Spinal cord (tissue), 10 donors: ENCODE data around the gene FAM131C. TPM values are rescaled to one million over a fixed set of nuclear protein-coding genes. Genes with fewer than 3 reads are reported as not detected.
A peak's percentile ranks its signal among the peaks of the same experiment; 100 is the strongest.

ENCODE experiments used
- DNase-seq, 6 donors: peaks; one replicate each; pipeline versions ENCODE4 v3.0.0 to v3.0.0-alpha.2; 2013 to 2015; ENCODE audit warnings: low spot score in 6 of 6, low read depth in 4 of 6
- H3K27ac ChIP-seq: one replicate; pipeline ENCODE4 v1.5.1; 2013; ENCODE audit warnings: low read depth, low read length, control low read depth
- H3K27me3 ChIP-seq: one replicate; pipeline ENCODE4 v1.6.1; 2013; ENCODE audit warnings: low read length; ENCODE audit not compliant: control insufficient read depth, insufficient read depth
- H3K36me3 ChIP-seq: one replicate; pipeline ENCODE4 v1.6.1; 2013; ENCODE audit warnings: low read length; ENCODE audit not compliant: control insufficient read depth, insufficient read depth
- H3K4me1 ChIP-seq: one replicate; pipeline ENCODE4 v1.6.1; 2013; ENCODE audit warnings: low read length; ENCODE audit not compliant: control insufficient read depth, insufficient read depth
- H3K4me3 ChIP-seq: one replicate; pipeline ENCODE4 v1.5.1; 2013; ENCODE audit warnings: low read depth, low read length, control low read depth
- H3K9me3 ChIP-seq: one replicate; pipeline ENCODE4 v1.6.1; 2013; ENCODE audit warnings: low read length; ENCODE audit not compliant: control insufficient read depth, insufficient read depth
- WGBS: methylation state at CpG from one replicate; pipeline ENCODE4 v1.1.5; 2013; ENCODE audit warnings: missing lambda C conversion rate; ENCODE audit not compliant: insufficient coverage; 5-methylcytosine and 5-hydroxymethylcytosine counted together
- polyA plus RNA-seq, 2 donors: library from polyadenylated mRNA; unstranded; fragments of 120-200 nt; gene quantifications; one replicate each; pipeline ENCODE4 v1.2.1, GENCODE V29; 2013; ENCODE audit not compliant: insufficient read length in 2 of 2
- total RNA-seq, 2 donors: library from RNA; depleted of rRNA in 1 of 2; stranded (reverse); fragments of 120-200 nt in 1 of 2; fragments of >200 nt in 1 of 2; gene quantifications; one replicate each; pipeline versions ENCODE4 v1.2.3 to v1.2.4, GENCODE V29; 2013 to 2014
- donor health status: healthy.

The FAM131C gene
- total and polyA plus RNA-seq, 4 donors: 1.9 to 26.4 (median 12.6) TPM

GRCh38 chr1:16092097-16092922 is 18.9 kb upstream of the FAM131C start:
- 72% methylated on average over 13 of the region's 18 CpGs for WGBS
- Histone ChIP-seq H3K27me3 (no peaks in the 10 kb centered on the region), H3K4me3 (no peak overlapping the region), H3K27ac (no peak overlapping the region), H3K36me3 (no peaks in the 10 kb centered on the region), H3K4me1 (peaks cover 6% of the 10 kb centered on the region), H3K9me3 (no peaks in the 10 kb centered on the region)
- no peak for DNase-seq

- WGBS: 91% methylated on average over 2 of the region's 8 CpGs
- H3K9me3 ChIP-seq: no peaks in the 10 kb centered on the region
- H3K27ac ChIP-seq: no peak overlapping the region
- peaks cover 6% of the 10 kb centered on the region for H3K4me1 ChIP-seq
- no peaks in the 10 kb centered on the region for H3K36me3 ChIP-seq
- H3K27me3 ChIP-seq: no peaks in the 10 kb centered on the region
- H3K4me3 ChIP-seq: no peak overlapping the region
- DNase-seq: no peak
Measured at GRCh38 chr1:16091296-16091695, 17.8 kb upstream of the FAM131C start.

- H3K27me3 ChIP-seq: no peaks in the 10 kb centered on the region
- no peak for DNase-seq
- WGBS: 89% methylated on average over 4 of the region's 5 CpGs
- H3K4me3 ChIP-seq: no peak overlapping the region
- no peaks in the 10 kb centered on the region for H3K9me3 ChIP-seq
- H3K4me1 ChIP-seq: peaks cover 6% of the 10 kb centered on the region
- H3K36me3 ChIP-seq: no peaks in the 10 kb centered on the region
- no peak overlapping the region for H3K27ac ChIP-seq
Measured at GRCh38 chr1:16090076-16090826, 16.8 kb upstream of the FAM131C start.

- 63% methylated on average over 8 of the region's 9 CpGs for WGBS
- Histone ChIP-seq H3K4me1 (peaks cover 6% of the 10 kb centered on the region), H3K9me3 (no peaks in the 10 kb centered on the region), H3K27me3 (no peaks in the 10 kb centered on the region), H3K36me3 (no peaks in the 10 kb centered on the region), H3K4me3 (no peak overlapping the region), H3K27ac (no peak overlapping the region)
- no peak for DNase-seq
Measured at GRCh38 chr1:16088996-16089395, 15.5 kb upstream of the FAM131C start.

GRCh38 chr1:16088351-16088911 is 15.0 kb upstream of the FAM131C start:
- Histone ChIP-seq H3K4me1 (peaks cover 6% of the 10 kb centered on the region), H3K27ac (no peak overlapping the region), H3K9me3 (no peaks in the 10 kb centered on the region), H3K36me3 (no peaks in the 10 kb centered on the region), H3K4me3 (no peak overlapping the region), H3K27me3 (no peaks in the 10 kb centered on the region)
- 84% methylated on average over 16 of the region's 17 CpGs for WGBS
- DNase-seq: no peak

GRCh38 chr1:16087733-16088132 is 14.3 kb upstream of the FAM131C start:
- H3K9me3 ChIP-seq: no peaks in the 10 kb centered on the region
- DNase-seq: no peak
- no peak overlapping the region for H3K27ac ChIP-seq
- no peaks in the 10 kb centered on the region for H3K27me3 ChIP-seq
- no peak overlapping the region for H3K4me3 ChIP-seq
- WGBS: 14% methylated on average over 2 of the region's 7 CpGs
- no peaks in the 10 kb centered on the region for H3K36me3 ChIP-seq
- peaks cover 9% of the 10 kb centered on the region for H3K4me1 ChIP-seq

GRCh38 chr1:16085522-16085921 is 12.1 kb upstream of the FAM131C start:
- Histone ChIP-seq H3K9me3 (no peaks in the 10 kb centered on the region), H3K4me3 (no peak overlapping the region), H3K36me3 (no peaks in the 10 kb centered on the region), H3K27ac (no peak overlapping the region), H3K27me3 (no peaks in the 10 kb centered on the region), H3K4me1 (peaks cover 9% of the 10 kb centered on the region)
- WGBS: 72% methylated on average over 3 of the region's 6 CpGs
- DNase-seq: no peak

GRCh38 chr1:16083486-16083885 is 10.0 kb upstream of the FAM131C start:
- Histone ChIP-seq H3K4me1 (peaks cover 18% of the 10 kb centered on the region), H3K36me3 (no peaks in the 10 kb centered on the region), H3K9me3 (no peaks in the 10 kb centered on the region), H3K27me3 (no peaks in the 10 kb centered on the region), H3K27ac (no peak overlapping the region), H3K4me3 (no peak overlapping the region)
- no peak for DNase-seq
- 83% methylated on average over 2 of the region's 5 CpGs for WGBS

GRCh38 chr1:16082283-16083038 is 9.0 kb upstream of the FAM131C start:
- 72% methylated on average over 9 of the region's 9 CpGs for WGBS
- peaks cover 13% of the 10 kb centered on the region for H3K4me1 ChIP-seq
- H3K27ac ChIP-seq: no peak overlapping the region
- H3K4me3 ChIP-seq: no peak overlapping the region
- DNase-seq: peak in 1 of 6 donors; percentile 41
- H3K36me3 ChIP-seq: no peaks in the 10 kb centered on the region
- H3K27me3 ChIP-seq: no peaks in the 10 kb centered on the region
- no peaks in the 10 kb centered on the region for H3K9me3 ChIP-seq
